ENCODE data around the gene WASF3. TPM values are rescaled to one million over a fixed set of nuclear protein-coding genes. Genes with fewer than 3 reads are reported as not detected.
A peak's percentile ranks its signal among the peaks of the same experiment; 100 is the strongest.

WASF3 gene
- total RNA-seq, 3 donors from 2014 or later (not counting 1 experiment from before 2014, with no cell fraction given), result 0.61 TPM; not detected in 2

DNA sequence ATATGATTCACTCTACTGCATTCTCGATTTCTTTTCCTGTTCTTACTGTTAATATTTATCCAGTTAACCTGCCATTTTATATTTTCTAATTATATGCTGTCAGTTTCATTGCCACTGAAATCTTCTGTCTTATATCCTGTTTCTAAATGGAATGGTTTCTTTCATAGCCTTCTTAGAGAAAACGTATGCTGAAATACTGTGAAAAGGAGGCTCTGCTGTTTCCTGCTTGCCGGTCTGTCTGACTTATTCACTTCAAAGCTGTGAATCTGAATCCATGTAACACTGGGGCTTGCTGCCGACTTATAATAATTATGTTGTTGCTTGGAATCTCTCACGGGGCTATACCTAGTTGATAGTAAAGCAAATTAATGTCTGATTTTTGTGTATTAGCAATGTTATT, 123.1 kb downstream of the WASF3 start:
- Mint-ChIP-seq H3K9me3 (no peaks in the 10 kb centered on the region), H3K4me3 (no peak overlapping the region), H3K27ac (no peak overlapping the region), H3K4me1 (no peaks in the 10 kb centered on the region), H3K27me3 (ENCODE audit: low read depth in 2 of 2) (peaks cover 8 to 15% of the 10 kb centered on the region in 2 donors), H3K36me3 (no peaks in the 10 kb centered on the region)
- Histone ChIP-seq H3K4me1 (ENCODE audit: control insufficient read depth, insufficient read depth, low read length) (no peaks in the 10 kb centered on the region), H3K4me3 (ENCODE audit: low read length) (no peak overlapping the region), H3K27ac (ENCODE audit: low read length) (no peak overlapping the region), H3K36me3 (ENCODE audit: control insufficient read depth, insufficient read depth, low read length) (no peaks in the 10 kb centered on the region), H3K9me3 (ENCODE audit: control insufficient read depth, insufficient read depth, low read length) (no peaks in the 10 kb centered on the region), H3K27me3 (ENCODE audit: control insufficient read depth, insufficient read depth, low read length) (no peaks in the 10 kb centered on the region)
- 88% methylated on average over 4 of the region's 5 CpGs for WGBS (ENCODE audit: insufficient coverage)
- TF ChIP-seq, protein P1, sequence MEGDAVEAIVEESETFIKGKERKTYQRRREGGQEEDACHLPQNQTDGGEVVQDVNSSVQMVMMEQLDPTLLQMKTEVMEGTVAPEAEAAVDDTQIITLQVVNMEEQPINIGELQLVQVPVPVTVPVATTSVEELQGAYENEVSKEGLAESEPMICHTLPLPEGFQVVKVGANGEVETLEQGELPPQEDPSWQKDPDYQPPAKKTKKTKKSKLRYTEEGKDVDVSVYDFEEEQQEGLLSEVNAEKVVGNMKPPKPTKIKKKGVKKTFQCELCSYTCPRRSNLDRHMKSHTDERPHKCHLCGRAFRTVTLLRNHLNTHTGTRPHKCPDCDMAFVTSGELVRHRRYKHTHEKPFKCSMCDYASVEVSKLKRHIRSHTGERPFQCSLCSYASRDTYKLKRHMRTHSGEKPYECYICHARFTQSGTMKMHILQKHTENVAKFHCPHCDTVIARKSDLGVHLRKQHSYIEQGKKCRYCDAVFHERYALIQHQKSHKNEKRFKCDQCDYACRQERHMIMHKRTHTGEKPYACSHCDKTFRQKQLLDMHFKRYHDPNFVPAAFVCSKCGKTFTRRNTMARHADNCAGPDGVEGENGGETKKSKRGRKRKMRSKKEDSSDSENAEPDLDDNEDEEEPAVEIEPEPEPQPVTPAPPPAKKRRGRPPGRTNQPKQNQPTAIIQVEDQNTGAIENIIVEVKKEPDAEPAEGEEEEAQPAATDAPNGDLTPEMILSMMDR (IDR thresholded peaks at IDR 0.05), result no peak
- ATAC-seq (no peak), DNase-seq (no peak)
- intact Hi-C loops (cut with micrococcal nuclease), result no loop called here

DNA sequence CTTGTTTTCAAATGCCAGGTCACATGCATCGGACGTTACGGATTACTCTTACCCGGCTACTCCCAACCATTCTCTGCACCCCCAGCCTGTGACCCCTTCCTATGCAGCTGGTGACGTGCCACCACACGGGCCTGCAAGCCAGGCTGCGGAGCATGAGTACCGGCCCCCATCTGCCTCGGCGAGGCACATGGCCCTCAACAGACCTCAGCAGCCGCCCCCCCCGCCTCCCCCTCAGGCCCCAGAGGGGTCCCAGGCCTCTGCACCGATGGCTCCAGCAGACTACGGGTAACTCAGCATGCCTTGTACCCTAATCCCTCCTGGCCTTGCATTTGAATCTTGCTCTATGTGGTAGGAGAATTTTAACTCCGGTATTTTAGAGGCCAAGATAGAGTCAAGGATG, 123.6 kb downstream of the WASF3 start:
- Mint-ChIP-seq H3K27me3 (ENCODE audit: low read depth in 2 of 2) (peaks cover 8 to 15% of the 10 kb centered on the region in 2 donors), H3K27ac (no peak overlapping the region), H3K9me3 (no peaks in the 10 kb centered on the region), H3K4me1 (no peaks in the 10 kb centered on the region), H3K4me3 (no peak overlapping the region), H3K36me3 (no peaks in the 10 kb centered on the region)
- DNase-seq, result no peak
- Histone ChIP-seq H3K4me3 (ENCODE audit: low read length) (no peak overlapping the region), H3K27me3 (ENCODE audit: control insufficient read depth, insufficient read depth, low read length) (no peaks in the 10 kb centered on the region), H3K27ac (ENCODE audit: low read length) (no peak overlapping the region), H3K4me1 (ENCODE audit: control insufficient read depth, insufficient read depth, low read length) (no peaks in the 10 kb centered on the region), H3K36me3 (ENCODE audit: control insufficient read depth, insufficient read depth, low read length) (no peaks in the 10 kb centered on the region), H3K9me3 (ENCODE audit: control insufficient read depth, insufficient read depth, low read length) (no peaks in the 10 kb centered on the region)
- intact Hi-C loops (cut with micrococcal nuclease), result no loop called here
- WGBS (ENCODE audit: insufficient coverage), result 93% methylated on average over 15 of the region's 15 CpGs
- ATAC-seq, result peak in 1 of 3 donors; percentile 12
- TF ChIP-seq, protein P1 (IDR thresholded peaks at IDR 0.05), result no peak

DNA sequence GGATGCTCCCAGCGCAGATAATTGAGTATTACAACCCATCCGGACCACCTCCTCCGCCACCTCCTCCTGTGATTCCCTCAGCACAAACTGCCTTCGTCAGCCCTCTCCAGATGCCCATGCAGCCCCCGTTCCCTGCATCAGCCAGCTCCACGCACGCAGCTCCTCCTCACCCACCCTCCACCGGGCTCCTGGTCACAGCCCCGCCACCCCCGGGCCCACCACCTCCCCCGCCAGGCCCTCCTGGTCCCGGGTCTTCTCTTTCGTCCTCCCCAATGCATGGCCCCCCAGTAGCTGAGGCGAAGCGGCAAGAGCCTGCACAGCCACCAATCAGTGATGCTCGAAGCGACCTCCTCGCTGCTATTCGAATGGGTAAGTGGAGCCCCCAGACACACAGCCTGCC, 125.1 kb downstream of the WASF3 start:
- DNase-seq (no peak), ATAC-seq (no peak)
- Mint-ChIP-seq H3K4me1 (no peaks in the 10 kb centered on the region), H3K36me3 (no peaks in the 10 kb centered on the region), H3K27me3 (ENCODE audit: low read depth in 2 of 2) (peaks cover 12 to 15% of the 10 kb centered on the region in 2 donors), H3K27ac (no peak overlapping the region), H3K4me3 (no peak overlapping the region), H3K9me3 (no peaks in the 10 kb centered on the region)
- no peak overlapping the region for H3K4me3 ChIP-seq (ENCODE audit: low read length)
- no peak overlapping the region for H3K27ac ChIP-seq (ENCODE audit: low read length)
- H3K27me3 ChIP-seq (ENCODE audit: control insufficient read depth, insufficient read depth, low read length), result no peaks in the 10 kb centered on the region
- intact Hi-C loops (cut with micrococcal nuclease), result no loop called here
- H3K9me3 ChIP-seq (ENCODE audit: control insufficient read depth, insufficient read depth, low read length), result no peaks in the 10 kb centered on the region
- no peaks in the 10 kb centered on the region for H3K36me3 ChIP-seq (ENCODE audit: control insufficient read depth, insufficient read depth, low read length)
- 92% methylated on average over 18 of the region's 19 CpGs for WGBS (ENCODE audit: insufficient coverage)
- no peaks in the 10 kb centered on the region for H3K4me1 ChIP-seq (ENCODE audit: control insufficient read depth, insufficient read depth, low read length)
- TF ChIP-seq, protein P1 (IDR thresholded peaks at IDR 0.05), result no peak

DNA sequence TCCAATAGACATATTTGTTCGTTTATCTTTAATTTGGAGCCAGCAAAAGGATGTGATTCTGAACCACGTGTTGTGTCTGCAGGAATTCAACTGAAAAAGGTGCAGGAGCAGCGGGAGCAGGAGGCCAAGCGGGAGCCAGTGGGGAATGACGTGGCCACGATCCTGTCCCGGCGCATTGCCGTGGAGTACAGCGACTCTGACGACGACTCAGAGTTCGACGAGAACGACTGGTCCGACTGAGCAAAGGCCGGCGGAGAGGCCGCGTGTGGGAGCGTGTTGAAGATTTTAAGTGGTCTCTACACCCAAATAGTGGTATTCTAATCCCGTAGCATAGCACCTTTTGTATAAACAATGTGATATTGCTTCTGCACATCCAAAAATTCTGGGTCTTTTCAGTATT, 128.1 kb downstream of the WASF3 start:
- Histone ChIP-seq H3K27me3 (ENCODE audit: control insufficient read depth, insufficient read depth, low read length) (no peaks in the 10 kb centered on the region), H3K36me3 (ENCODE audit: control insufficient read depth, insufficient read depth, low read length) (no peaks in the 10 kb centered on the region), H3K4me1 (ENCODE audit: control insufficient read depth, insufficient read depth, low read length) (no peaks in the 10 kb centered on the region), H3K4me3 (ENCODE audit: low read length) (no peak overlapping the region), H3K27ac (ENCODE audit: low read length) (no peak overlapping the region), H3K9me3 (ENCODE audit: control insufficient read depth, insufficient read depth, low read length) (peaks cover 6% of the 10 kb centered on the region)
- Mint-ChIP-seq H3K4me3 (no peak overlapping the region), H3K27me3 (ENCODE audit: low read depth in 2 of 2) (peaks cover 7 to 24% of the 10 kb centered on the region in 2 donors), H3K27ac (no peak overlapping the region), H3K4me1 (no peaks in the 10 kb centered on the region), H3K9me3 (peaks cover 2 to 3% of the 10 kb centered on the region in 2 donors), H3K36me3 (no peaks in the 10 kb centered on the region)
- intact Hi-C loops (cut with micrococcal nuclease), result no loop called here
- ATAC-seq (no peak), DNase-seq (no peak)
- TF ChIP-seq, protein P1 (IDR thresholded peaks at IDR 0.05), result no peak
- 92% methylated on average over 22 of the region's 22 CpGs for WGBS (ENCODE audit: insufficient coverage)

Measured in natural killer cell (primary cell).